PC-9 (cell line): ENCODE results near the gene RAPGEF1. TPM values are rescaled to one million over a fixed set of nuclear protein-coding genes. Genes with fewer than 3 reads are reported as not detected.

Experiments used
- BruUV-seq: library from RNA; stranded (reverse); fragments of 400-500 nt; replicated peaks from 2 replicates; lab custom pipeline; 2021; lab: Mats Ljungman, UMichigan
- CTCF ChIA-PET: fragments of 300-600 bp; sonication (Branson Sonifier 250); formaldehyde crosslinking; loops from one replicate; lab custom pipeline; 2022; ENCODE audit warnings: antibody characterized with exemption; lab: Charles Lee
- POLR2A ChIA-PET: fragments of 300-600 bp; sonication (Branson Sonifier 250); formaldehyde crosslinking; loops from one replicate; lab custom pipeline; 2022; ENCODE audit warnings: antibody characterized with exemption; ENCODE audit not compliant: unreplicated experiment; lab: Charles Lee
- DNase-seq, 2 experiments: peaks; one replicate each; pipeline versions ENCODE4 v3.0.0 to v3.0.0-alpha.2; 2015 to 2022; ENCODE audit warnings: mixed read lengths in 1 of 2
- H2AFZ ChIP-seq: fragments of 200-600 bp; sonication (generic); 2 replicates; pipeline ENCODE4 v1.8.1; 2017; ENCODE audit warnings: antibody characterized with exemption
- H3F3A ChIP-seq: fragments of 200-600 bp; sonication (generic); 2 replicates; pipeline ENCODE4 v1.8.1; 2017; ENCODE audit warnings: antibody characterized with exemption, mild to moderate bottlenecking, low read depth; ENCODE audit not compliant: insufficient read depth
- H3K27ac ChIP-seq: fragments of 200-600 bp; sonication (generic); 2 replicates; pipeline ENCODE4 v1.6.1; 2016; ENCODE audit warnings: mixed run types
- H3K27me3 ChIP-seq: fragments of 200-600 bp; sonication (generic); 2 replicates; pipeline ENCODE4 v1.6.1; 2016; ENCODE audit warnings: low read depth, mixed run types; ENCODE audit not compliant: insufficient read depth
- H3K36me3 ChIP-seq: fragments of 200-600 bp; sonication (generic); 2 replicates; pipeline ENCODE4 v1.6.1; 2016; ENCODE audit warnings: low read depth, mixed run types
- H3K4me1 ChIP-seq: fragments of 200-600 bp; sonication (generic); replicated peaks from 2 replicates; pipeline ENCODE4 v1.6.1; 2016; ENCODE audit warnings: mixed run types; ENCODE audit not compliant: insufficient read depth
- H3K4me2 ChIP-seq: fragments of 200-600 bp; sonication (generic); 2 replicates; pipeline ENCODE4 v1.6.1; 2017; ENCODE audit warnings: mixed run types
- H3K4me3 ChIP-seq: fragments of 200-600 bp; sonication (generic); 2 replicates; pipeline ENCODE4 v1.6.1; 2016; ENCODE audit warnings: mixed run types
- H3K79me2 ChIP-seq: fragments of 200-600 bp; sonication (generic); 2 replicates; pipeline ENCODE4 v1.6.1; 2017; ENCODE audit warnings: low read depth, mixed run types
- H3K9me2 ChIP-seq: fragments of 200-600 bp; sonication (generic); 2 replicates; pipeline ENCODE4 v1.8.1; 2017; ENCODE audit warnings: mild to moderate bottlenecking; ENCODE audit not compliant: insufficient read depth
- H3K9me3 ChIP-seq: fragments of 200-600 bp; sonication (generic); 2 replicates; pipeline ENCODE4 v1.8.1; 2016; ENCODE audit warnings: low read depth; ENCODE audit not compliant: insufficient read depth
- H4K20me1 ChIP-seq: fragments of 200-600 bp; sonication (generic); 2 replicates; pipeline ENCODE4 v1.8.1; 2017; ENCODE audit not compliant: insufficient read depth
- EZH2 ChIP-seq: fragments of 200-600 bp; sonication (generic); IDR thresholded peaks from 2 replicates; pipeline ENCODE4 v1.8.0; 2017; ENCODE audit warnings: antibody characterized with exemption, low read depth
- intact Hi-C: fragments of 100-400 bp; cut with micrococcal nuclease; formaldehyde crosslinking; loops from one replicate; pipeline ENCODE4 v1.10.0; 2022; ENCODE audit not compliant: unreplicated experiment
- total RNA-seq: library from RNA; stranded (reverse); gene quantifications from 2 replicates; pipeline ENCODE4 v1.2.3, GENCODE V29; 2021
- TF ChIP-seq, protein P1 (sequence below): fragments of 200-600 bp; sonication (generic); conservative IDR thresholded peaks from 2 replicates; pipeline ENCODE4 v1.6.1; 2017; ENCODE audit warnings: mixed run types, antibody characterized with exemption, mild to moderate bottlenecking, moderate library complexity

The RAPGEF1 gene
- total RNA-seq, 1 experiment from 2014 or later: 66.5 TPM

GRCh38 chr9:131613921-131614320 is 126.0 kb downstream of the RAPGEF1 start:
- H3K79me2 ChIP-seq: no peaks in the 10 kb centered on the region
- H3K27ac ChIP-seq: no peak overlapping the region
- H3K4me1 ChIP-seq: peaks cover 9% of the 10 kb centered on the region
- BruUV-seq: no TSS peak
- H3K4me2 ChIP-seq: no peak overlapping the region
- intact Hi-C loops: no loop called here
- H3K4me3 ChIP-seq: no peak overlapping the region
- no peaks in the 10 kb centered on the region; the same call in 1 of the 2 replicates for H3K36me3 ChIP-seq
- no peaks in the 10 kb centered on the region for H3K9me2 ChIP-seq
- H3K9me3 ChIP-seq: no peaks in the 10 kb centered on the region
- ChIA-PET POLR2A (no interaction called here), CTCF (interaction anchor here (0.6 kb wide), 1 partner anchor 129 kb away, joined by 3 read pairs; no protein-coding TSS in a partner anchor)
- no peaks in the 10 kb centered on the region for H4K20me1 ChIP-seq
- no peak for TF ChIP-seq EZH2
- TF ChIP-seq, protein P1, sequence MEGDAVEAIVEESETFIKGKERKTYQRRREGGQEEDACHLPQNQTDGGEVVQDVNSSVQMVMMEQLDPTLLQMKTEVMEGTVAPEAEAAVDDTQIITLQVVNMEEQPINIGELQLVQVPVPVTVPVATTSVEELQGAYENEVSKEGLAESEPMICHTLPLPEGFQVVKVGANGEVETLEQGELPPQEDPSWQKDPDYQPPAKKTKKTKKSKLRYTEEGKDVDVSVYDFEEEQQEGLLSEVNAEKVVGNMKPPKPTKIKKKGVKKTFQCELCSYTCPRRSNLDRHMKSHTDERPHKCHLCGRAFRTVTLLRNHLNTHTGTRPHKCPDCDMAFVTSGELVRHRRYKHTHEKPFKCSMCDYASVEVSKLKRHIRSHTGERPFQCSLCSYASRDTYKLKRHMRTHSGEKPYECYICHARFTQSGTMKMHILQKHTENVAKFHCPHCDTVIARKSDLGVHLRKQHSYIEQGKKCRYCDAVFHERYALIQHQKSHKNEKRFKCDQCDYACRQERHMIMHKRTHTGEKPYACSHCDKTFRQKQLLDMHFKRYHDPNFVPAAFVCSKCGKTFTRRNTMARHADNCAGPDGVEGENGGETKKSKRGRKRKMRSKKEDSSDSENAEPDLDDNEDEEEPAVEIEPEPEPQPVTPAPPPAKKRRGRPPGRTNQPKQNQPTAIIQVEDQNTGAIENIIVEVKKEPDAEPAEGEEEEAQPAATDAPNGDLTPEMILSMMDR: no peak
- DNase-seq: no peak
- no peak overlapping the region for H2AFZ ChIP-seq
- peaks cover 12% of the 10 kb centered on the region; the same call in 1 of the 2 replicates for H3F3A ChIP-seq
- no peaks in the 10 kb centered on the region for H3K27me3 ChIP-seq

DNA sequence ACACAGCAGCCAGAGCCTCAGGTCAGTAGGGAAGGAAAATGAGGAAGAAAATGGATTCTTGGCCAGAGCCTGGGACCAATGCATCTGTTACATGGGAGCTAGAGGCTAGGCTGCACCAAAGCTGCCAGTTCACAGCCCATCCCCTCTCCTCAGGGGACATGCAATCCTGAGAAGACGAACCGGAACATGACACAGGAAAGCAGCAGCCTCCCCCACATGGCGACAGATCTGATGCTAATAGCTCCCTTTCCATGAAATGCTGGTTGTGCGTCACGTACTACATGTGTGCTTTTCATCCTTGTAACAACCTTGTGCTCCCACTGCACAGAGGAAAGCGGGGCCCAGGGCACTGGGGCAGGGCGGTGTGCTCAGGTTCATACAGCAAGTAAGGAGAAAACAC is 127.0 kb downstream of the RAPGEF1 start:
- Histone ChIP-seq H3K27me3 (no peaks in the 10 kb centered on the region), H3K27ac (no peak overlapping the region), H3K9me3 (no peaks in the 10 kb centered on the region), H3K4me3 (no peak overlapping the region), H4K20me1 (no peaks in the 10 kb centered on the region), H3F3A (peaks cover 19% of the 10 kb centered on the region), H2AFZ (no peak overlapping the region), H3K36me3 (no peaks in the 10 kb centered on the region; the same call in 1 of the 2 replicates), H3K9me2 (no peaks in the 10 kb centered on the region), H3K79me2 (no peaks in the 10 kb centered on the region), H3K4me1 (peaks cover 19% of the 10 kb centered on the region), H3K4me2 (no peak overlapping the region)
- DNase-seq: no peak
- CTCF ChIA-PET: no interaction called here
- no TSS peak for BruUV-seq
- POLR2A ChIA-PET: no interaction called here
- intact Hi-C loops: no loop called here
- TF ChIP-seq, protein P1: no peak
- TF ChIP-seq EZH2: no peak

- no peaks in the 10 kb centered on the region for H3K27me3 ChIP-seq
- DNase-seq: no peak
- H3K79me2 ChIP-seq: no peaks in the 10 kb centered on the region
- BruUV-seq: no TSS peak
- no peaks in the 10 kb centered on the region for H3K9me2 ChIP-seq
- no peak overlapping the region for H2AFZ ChIP-seq
- no peak overlapping the region for H3K4me3 ChIP-seq
- POLR2A ChIA-PET: no interaction called here
- no peaks in the 10 kb centered on the region for H3K36me3 ChIP-seq
- no peak for TF ChIP-seq EZH2
- TF ChIP-seq, protein P1: no peak
- H3K4me1 ChIP-seq: peaks cover 20% of the 10 kb centered on the region
- intact Hi-C loops: no loop called here
- H4K20me1 ChIP-seq: no peaks in the 10 kb centered on the region
- no peak overlapping the region for H3K4me2 ChIP-seq
- H3F3A ChIP-seq: peaks cover 20% of the 10 kb centered on the region
- CTCF ChIA-PET: no interaction called here
- no peak overlapping the region for H3K27ac ChIP-seq
- H3K9me3 ChIP-seq: no peaks in the 10 kb centered on the region
Observed at GRCh38 chr9:131611586-131612315, 128.1 kb downstream of the RAPGEF1 start.
